HG02973 (cell line): Measurements from ENCODE around the gene FZD4.
A peak's percentile ranks its signal among the peaks of the same experiment; 100 is the strongest.
"Not testable (repeated sequence)": the region's sequence is repeated elsewhere in the genome, so short reads cannot be mapped to it uniquely, and the experiment has no call there.

Source experiments
- ATAC-seq: cut with Tn5 transposase; IDR thresholded peaks from one replicate; pipeline ENCODE4 v1.9.1; 2021; ENCODE audit warnings: moderate library complexity; ENCODE audit not compliant: unreplicated experiment

FZD4 gene

DNA sequence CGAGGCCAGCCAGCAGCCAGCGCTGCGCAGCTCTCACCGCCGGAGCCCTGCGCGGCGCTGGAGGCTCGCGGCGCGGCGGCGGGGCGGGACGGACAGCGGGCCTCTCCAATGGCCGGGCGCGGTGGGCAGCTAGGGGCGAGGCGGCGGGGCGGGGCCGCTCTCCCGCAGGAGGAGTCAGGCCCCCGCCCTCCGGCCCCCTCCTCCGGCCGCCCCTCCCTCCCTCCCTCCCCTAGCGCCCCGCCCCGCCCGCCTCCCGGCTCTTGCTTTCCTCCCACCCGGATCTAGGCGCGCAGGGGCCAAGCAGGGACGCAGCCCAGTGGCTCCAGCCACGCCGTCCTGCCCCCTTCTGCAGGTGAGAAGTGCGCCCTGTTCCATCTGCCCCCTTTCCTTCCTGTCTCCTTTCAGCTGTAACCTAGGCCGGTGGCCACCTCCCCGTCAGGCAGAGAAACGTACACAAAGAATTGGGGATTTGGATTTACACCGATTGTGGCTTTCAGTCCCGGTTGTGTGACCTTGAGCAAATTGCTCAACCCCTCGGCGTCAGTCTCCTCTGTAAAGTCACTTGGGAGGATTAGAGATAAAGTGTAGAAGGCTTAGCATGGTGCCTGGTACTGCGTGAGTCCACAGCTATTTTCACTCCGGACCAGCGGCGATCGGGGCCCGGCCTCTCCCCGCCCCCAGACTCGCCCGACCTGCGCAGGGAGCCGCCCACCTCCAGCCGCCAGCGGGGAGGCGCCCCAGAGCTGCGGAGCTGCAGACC is at the start of gene FZD4:
Gene FZD4 (minus strand): TSS at position 35 of the 760 bp plus-strand sequence. CDS start 310 bp downstream, outside the sequence.
- peak; percentile 96 for ATAC-seq

DNA sequence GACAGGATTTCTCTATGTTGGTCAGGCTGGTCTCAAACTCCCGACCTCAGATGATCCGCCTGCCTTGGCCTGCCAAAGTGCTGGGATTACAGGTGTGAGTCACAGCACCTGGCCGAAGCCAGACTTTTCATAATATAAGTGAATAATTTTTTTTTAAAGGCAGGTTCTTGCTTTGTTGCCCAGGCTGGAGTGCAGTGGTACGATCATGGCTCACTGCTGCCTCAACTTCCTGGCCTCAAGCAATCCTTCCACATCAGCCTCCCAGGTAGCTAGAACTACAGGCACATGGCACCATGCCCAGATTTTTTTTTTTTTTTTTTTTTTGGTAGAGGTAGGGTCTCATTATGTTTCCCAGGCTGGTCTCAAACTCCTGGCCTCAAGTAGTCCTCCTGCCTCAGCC is 49.1 kb upstream of the FZD4 start:
- not testable (repeated sequence) for ATAC-seq

DNA sequence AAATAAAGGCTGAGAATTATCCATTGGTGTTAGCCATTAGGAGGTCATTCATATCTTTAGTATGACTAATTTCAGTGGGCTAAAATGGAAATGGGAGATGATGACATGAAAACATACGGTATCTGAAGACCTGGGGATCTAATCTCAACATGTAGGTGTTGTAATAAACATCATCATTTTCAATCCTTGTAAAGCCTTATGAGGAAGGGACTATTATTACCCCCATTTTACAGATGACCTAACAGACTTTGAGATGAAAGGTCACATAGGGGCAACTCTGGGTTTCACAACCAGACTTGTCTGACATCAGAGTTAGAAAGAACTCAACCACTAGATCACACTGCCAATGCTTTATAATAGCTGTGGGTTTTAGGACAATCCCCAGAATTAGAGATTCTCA is 47.7 kb upstream of the FZD4 start:
- ATAC-seq, result no peak

DNA sequence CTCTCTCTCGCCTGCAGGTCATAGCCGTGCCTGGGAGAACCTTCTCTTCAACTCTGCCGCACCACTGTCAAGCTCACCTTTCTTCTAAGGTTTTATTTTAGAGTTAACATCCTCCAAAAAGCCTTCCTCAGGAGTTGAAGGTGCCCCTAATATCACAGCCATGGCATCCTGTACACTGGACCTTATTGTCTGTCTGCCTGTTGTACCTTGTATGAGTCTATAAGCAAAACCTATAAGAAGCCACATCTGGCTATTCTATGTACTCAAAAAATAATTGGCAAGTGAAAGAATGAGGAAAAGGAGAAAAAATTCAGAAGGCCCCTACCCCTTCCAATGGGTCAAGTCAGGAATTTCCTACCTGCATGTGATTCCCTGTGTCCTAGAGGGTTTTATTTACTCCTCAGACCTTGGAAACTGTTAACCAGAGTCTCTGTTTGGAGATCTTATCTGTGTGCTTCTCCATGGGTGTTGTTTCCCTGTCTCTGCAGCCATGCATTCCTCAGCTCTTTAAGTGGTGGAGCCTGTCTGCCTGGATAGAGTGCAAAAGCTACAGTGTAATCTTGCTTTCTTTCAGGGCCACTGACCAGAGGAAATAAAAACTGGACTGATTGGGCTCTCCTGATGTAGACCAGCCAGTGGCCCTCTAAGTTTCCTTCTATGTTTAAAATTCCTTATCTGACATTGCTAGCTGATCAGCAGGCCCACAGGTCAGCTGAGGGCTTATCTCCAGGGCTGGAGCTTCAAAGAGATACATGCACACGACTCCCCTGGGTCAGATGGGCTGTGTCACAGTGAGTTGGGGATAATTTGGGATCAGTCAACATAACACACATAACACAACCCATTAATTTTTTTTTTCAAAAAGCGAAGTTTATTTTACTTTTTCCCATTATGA is 44.9 kb upstream of the FZD4 start:
- no peak for ATAC-seq

DNA sequence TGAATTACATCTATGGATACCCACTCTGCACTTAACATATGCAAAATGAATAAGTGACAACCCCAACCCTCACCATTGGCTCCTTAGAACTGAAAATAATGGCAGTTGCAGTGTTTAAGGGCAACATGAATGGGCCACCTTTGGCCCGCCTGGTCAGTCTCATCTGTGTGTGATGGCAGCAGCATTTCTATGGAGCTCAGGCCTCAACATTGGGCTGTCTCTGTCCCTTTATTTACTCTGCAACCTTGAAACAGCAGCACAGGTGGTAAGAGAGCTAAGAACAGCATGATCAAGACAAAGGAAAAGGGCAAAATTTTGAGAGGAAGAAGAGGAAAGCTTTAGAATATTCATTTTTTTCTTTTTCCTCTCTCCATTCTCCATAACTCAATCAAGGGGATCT is 44.2 kb upstream of the FZD4 start:
- no peak for ATAC-seq

DNA sequence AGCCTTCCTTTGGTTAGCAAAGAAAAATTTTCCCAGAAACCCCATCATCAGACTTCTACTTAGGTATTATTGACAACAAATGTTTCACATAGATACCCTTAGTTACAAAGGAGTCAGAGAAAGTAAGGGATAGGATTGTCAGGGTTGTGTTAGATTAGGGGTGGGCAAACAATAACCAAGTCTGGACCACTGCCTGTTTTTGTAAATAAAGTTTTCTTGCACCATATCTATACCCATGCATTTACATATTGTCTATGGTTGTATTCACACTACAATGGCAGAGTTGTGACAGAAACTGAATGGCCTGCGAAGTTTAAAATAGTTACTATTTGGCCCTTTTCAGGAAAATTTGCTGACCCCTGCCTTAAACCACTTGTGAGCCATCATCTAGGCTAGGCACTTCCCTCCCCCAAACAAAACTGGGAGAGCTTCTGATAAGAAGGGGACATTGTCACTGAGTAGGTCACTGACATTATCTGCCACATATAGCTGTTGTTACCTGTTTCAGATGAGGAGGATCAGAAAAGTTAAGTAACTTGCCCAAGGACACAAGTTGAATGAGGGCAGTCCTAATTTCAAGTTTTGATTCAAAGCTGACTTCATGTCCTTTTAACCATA is 41.9 kb upstream of the FZD4 start:
- no peak for ATAC-seq

DNA sequence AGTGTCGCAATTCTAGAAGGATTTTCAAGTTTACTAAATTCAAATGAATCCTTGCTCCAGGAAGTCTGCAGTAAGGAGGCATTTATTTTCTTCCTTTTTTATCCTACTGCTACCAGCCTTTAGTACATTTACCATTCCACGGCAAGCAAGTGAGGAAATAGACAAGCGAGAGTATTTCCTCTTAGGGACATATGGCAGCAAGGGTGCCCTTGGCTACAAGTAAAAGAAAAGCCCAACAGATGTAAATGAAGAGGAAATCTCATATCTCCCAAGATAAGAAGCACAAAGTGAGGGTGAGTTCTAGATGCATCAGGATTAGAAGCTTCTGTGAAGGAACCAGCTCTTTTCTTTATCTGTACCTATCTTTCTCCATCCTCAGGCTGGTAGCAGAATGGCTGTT is 37.8 kb upstream of the FZD4 start:
- no peak for ATAC-seq

DNA sequence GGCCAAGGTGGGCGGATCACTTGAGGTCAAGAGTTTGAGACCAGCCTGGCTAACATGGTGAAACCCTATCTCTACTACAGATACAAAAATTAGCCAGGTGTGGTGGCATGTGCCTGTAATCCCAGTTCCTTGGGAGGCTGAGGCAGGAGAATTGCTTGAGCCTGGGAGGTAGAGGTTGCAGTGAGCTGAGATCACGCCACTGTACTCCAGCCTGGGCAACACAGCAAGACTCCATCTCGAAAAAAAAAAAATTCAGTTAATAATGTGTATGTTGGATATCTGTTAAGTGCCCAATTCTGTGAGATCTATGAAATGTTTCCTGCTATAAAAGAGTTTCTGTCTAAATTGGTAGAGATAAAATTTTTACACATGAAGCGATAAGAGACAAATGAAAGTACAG is 37.1 kb upstream of the FZD4 start:
- not testable (repeated sequence) for ATAC-seq

DNA sequence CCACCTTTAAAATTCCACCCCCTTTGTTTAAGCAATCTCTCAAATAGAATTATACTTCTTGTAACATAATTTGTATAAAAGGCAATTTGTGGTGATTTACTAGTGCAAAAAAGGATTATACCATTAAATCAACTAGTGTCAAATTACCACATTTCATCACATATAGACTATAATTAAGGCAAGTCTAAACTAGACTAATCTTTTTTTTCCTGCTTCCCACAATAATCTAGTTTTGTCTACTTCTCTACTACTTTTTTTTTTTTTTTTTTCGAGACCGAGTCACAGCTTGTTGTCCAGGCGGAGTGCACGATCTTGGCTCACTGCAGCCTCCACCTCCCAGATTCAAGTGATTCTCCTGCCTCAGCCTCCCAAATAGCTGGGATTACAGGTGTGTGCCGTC is 36.1 kb upstream of the FZD4 start:
- no peak for ATAC-seq

DNA sequence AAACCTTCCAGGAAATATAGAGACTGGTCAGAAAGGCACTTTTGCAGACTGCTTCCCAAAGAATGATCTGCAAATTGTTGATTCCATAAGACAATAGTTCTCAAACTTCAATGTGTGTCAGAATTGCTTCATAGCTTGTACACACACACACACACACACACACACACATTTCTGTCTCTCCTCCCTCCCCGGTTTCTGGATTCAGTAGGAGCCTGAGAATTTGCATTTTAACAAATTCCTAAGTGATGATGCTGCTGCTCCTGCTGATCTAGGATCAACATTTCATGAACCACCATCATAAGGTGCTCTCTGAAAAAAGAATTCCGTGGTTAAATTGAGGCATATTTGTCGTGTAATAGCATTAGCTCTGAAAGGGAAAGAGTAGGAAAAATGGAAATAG is 35.3 kb upstream of the FZD4 start:
- ATAC-seq, result no peak

DNA sequence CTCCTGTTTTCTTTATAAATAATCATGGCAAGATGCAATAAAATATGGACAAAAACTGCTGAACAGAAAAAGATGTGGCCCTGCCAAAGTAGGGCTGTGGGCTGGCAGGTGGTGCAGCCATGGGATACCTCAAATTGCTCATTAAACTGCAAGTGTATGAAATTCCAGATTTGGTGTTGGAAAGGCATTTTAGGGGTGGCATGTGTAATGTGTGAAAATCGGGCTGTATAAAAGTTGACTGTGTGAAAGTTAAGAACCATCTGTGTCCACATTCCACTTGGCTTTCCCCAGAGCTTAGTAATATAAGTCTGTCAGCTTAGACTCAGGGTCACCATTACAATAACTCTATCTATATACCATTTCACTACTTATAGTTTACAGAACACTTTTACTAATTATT is 34.8 kb upstream of the FZD4 start:
- no peak for ATAC-seq

DNA sequence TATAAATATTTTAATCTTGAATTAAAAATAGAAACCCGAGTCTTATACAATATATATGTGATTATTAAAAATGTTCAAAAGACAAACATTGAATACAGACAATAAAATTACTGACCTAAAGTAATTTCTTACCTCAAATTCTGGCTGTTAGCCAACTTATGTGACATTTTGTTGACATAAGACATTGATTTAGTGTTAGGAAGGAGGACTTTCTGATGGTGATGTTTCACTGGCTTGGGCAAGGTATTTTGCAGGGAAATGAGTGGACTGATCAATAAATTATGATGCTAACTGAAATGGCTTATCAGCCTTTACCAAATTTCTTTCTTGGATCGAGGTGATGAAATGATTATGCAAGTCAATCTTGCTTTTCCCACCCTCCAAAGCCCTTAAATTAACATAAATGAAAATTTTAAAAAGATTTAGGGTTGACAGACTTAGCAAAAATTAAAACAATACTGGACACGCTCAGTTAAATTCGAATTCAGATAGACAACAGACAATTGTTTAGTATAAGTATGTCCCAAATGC is 33.2 kb upstream of the FZD4 start:
- no peak for ATAC-seq

DNA sequence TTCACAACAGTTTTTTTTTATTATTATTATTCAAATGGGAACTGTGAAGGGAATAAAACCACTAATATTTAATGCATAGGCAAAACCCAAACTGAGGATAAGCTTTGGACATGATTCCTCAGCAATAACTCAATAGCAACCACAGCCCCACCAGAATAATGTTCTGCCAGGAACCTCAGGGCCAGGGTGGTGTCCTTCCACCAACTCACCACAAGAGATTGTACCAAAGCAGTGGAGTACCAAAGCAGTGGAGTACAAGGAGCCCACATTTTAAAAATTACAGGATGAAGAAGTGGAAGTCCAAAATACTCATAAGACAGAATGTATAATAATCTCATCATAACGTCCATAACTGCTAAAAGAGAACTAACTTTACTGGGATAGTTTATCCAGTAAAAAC is 32.5 kb upstream of the FZD4 start:
- ATAC-seq, result no peak

DNA sequence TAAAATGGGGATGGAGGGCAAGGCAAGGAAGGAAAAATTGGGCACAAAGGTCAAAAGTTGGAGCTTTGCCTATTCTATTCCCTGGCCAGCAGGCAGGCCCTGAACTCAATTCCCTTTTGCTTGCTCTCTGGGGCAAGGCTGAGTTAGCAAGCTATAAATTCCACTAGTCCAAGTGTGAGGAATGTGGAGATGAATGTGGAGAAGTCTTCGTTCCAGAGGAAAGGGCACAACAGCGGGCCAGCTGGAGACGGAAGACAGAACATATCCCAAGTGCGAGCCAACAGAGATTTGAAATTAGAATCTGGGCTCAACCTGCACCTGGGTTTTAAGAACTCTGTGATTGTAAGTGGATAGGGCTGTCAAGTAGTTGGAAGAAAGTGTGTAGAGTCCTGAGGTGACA is 29.5 kb upstream of the FZD4 start:
- ATAC-seq, result no peak

DNA sequence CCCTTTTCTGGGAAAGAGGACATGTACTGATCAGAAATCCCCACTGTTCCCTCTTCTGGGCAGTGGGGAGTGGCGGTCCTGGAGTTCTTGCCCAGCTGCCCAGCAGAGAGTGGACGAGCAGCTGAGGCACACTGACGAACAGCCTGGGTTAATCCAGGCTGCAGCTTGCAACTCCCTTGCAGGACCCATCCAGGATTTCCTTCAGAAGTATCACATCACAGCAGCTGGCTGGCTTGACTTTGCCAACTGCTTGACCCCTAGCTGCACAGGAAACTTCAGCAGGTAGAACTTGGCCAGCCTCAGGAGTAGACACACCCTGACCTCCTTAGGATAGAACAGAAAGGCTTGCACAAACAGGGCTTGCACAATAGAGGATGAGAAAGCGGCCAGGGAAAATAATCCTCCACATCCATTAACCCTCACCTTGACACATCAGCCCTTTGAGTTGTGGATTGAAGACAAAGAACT is 27.9 kb upstream of the FZD4 start:
- ATAC-seq, result no peak

DNA sequence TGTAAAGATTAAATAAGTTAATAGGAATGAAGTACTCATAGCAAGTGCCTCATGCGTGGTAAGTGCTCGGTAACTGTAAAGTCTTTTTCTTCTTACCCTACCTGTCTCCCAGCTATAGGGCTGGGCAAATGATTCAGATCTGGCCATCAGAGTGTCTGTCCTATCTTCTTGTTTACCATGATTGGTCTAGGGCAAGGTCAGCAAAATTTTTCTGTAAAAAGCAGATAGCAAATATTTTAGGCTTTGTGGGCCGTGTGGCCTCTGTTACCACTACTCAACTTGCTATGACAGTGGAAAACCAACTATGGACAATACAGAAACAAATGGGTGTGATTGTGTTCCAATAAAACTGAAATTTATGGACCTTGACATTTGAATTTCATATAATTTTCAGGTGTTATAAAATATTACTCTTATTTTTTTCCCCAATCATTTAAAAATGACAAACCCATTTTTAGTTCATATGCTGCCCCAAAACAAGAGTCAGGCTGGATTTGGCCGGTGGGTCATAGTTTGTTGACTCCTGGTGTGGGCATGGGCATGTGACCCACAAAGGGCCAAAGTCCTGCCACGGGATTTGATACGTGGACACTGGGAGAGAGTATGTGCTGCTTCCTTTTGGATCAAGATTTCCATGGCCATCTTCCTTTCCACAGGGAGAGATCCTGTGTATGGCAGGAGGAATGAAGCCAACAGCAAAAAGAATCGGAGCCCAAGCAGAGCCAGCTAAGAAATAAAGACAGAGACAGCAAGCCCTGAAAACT is 26.8 kb upstream of the FZD4 start:
- no peak for ATAC-seq

DNA sequence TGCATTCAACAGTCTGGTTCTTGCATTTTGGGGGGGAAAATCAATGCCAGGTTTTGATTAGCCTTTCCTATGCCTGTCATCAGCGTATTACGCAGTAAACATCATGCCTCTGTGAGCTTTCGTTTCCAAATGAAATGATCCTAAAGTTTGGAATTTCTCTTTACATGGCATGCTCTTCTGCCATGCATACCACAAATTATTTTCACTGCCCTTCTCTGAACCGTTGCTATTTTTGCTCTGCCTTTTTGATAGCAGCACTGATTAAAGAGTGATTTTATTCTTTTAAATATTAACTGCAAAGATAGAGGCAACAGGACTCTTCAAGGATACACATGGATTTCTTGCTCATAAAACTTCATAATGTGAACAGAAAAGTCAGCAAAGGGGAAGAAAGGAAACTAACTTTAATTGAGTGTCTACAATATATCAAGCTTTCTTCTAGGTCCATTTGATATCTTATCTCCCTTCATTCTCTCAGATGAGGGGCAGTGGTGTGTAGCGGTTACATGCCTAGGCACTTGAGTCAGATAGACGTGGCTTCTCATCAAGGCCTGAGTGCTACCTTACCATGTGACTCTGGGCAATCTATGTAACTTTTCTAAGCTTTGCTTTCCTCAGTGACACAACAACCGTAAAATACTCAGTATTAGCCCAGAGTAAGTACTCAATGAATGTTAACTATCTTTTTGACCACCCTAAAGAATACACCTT is 25.0 kb upstream of the FZD4 start:
- ATAC-seq, result no peak

DNA sequence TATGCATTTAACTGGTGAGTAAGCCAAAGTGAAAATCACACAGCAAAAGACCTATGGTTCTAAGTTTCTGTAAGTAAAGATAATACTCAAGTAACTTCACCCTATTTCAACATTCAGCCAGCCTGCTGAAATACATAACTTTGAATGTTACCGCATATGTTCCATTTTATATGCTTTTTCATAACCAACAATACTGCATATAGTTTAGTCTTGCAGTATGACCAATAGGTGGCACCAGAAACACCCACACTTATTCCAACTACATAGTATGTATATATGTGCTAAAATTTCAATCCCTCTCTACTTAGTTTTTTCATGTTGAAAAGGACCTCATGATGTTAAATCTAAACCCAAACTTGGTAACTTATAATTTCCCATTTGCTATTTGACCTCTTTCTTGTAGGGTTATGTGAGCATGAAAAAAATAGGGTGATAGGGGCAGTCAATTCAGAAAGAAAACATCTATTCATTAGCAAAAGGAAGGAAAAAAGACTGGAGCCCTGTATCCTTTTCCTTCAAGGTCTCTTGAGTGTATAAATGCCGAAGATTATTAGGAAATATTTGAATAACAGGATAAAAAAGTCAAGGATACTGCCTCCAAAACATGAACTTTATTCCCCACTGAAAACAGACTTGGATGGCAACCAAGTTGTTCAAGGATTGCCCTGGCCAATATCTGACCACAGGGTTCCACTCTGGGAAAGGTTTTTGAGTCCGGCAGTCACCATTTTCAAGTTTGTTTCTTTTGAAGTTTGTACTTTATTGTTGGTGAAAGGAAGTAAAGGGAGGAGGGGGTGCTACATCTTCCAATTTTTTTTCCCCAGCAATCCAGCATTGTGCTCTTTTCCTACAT is 23.8 kb upstream of the FZD4 start:
- ATAC-seq, result no peak

DNA sequence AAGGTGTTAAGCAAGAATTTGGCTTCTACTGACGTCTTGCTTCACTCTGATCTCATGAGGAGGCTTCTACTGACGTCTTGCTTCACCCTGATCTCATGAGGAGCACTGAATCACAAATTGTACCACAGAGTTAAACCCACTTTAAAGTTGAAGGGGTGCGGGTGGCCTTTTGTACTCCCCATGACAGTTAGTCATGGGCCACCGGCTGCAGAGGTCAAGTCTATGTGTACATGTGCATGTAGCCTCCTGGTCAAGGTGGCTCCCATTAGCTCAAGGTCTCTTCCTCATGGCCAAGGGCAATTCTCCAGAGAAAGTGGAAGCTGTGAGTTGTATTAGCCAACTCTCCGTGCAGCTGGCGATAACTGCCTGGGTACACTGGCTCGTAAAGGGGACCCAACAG is 23.1 kb upstream of the FZD4 start:
- no peak for ATAC-seq
